OCI-LY7 (cell line): ENCODE data around the gene GRID2. TPM values are rescaled to one million over a fixed set of nuclear protein-coding genes. Genes with fewer than 3 reads are reported as not detected.

Source experiments
- BruUV-seq: library from RNA; stranded (reverse); fragments of 400-500 nt; replicated peaks from 2 replicates; lab custom pipeline; 2021; lab: Mats Ljungman, UMichigan
- CTCF ChIA-PET: fragments of 300-600 bp; sonication (Branson Sonifier 250); formaldehyde crosslinking; loops from one replicate; lab custom pipeline; 2022; ENCODE audit warnings: antibody characterized with exemption; ENCODE audit not compliant: unreplicated experiment; lab: Charles Lee
- POLR2A ChIA-PET: fragments of 300-600 bp; sonication (Branson Sonifier 250); formaldehyde crosslinking; loops from one replicate; lab custom pipeline; 2022; ENCODE audit warnings: antibody characterized with exemption; lab: Charles Lee
- DNase-seq: peaks from one replicate; pipeline ENCODE4 v3.0.0-alpha.2; 2015; ENCODE audit warnings: low spot score
- H2AFZ ChIP-seq: fragments of 200-600 bp; sonication (generic), shearing (Covaris generic); 2 replicates; pipeline ENCODE4 v1.6.1; 2014; ENCODE audit warnings: mild to moderate bottlenecking, antibody characterized with exemption, low read length, moderate library complexity
- H3K27ac ChIP-seq: fragments of 200-600 bp; sonication (generic); 2 replicates; pipeline ENCODE4 v1.5.1; 2014; ENCODE audit warnings: mixed run types, low read depth, mild to moderate bottlenecking, moderate library complexity, low read length, inconsistent platforms; ENCODE audit not compliant: poor library complexity, severe bottlenecking
- H3K36me3 ChIP-seq: fragments of 200-600 bp; sonication (generic); 2 replicates; pipeline ENCODE4 v1.6.1; 2014; ENCODE audit warnings: mild to moderate bottlenecking, antibody characterized with exemption, low read length, moderate library complexity, mixed read lengths; ENCODE audit not compliant: insufficient read depth
- H3K4me1 ChIP-seq: fragments of 200-600 bp; sonication (generic); 2 replicates; pipeline ENCODE4 v1.5.1; 2014; ENCODE audit warnings: mild to moderate bottlenecking, low read length; ENCODE audit not compliant: insufficient read depth, poor library complexity, severe bottlenecking
- H3K4me2 ChIP-seq: fragments of 200-600 bp; sonication (generic); 2 replicates; pipeline ENCODE4 v1.6.1; 2014; ENCODE audit warnings: mild to moderate bottlenecking, low read length
- H3K4me3 ChIP-seq: fragments of 200-600 bp; sonication (generic); 2 replicates; pipeline ENCODE4 v1.5.1; 2014; ENCODE audit warnings: mild to moderate bottlenecking, low read depth, low read length; ENCODE audit not compliant: poor library complexity, severe bottlenecking
- H3K79me2 ChIP-seq: fragments of 200-600 bp; sonication (generic); 2 replicates; pipeline ENCODE4 v1.6.1; 2016; ENCODE audit warnings: low read depth, mild to moderate bottlenecking, low read length, moderate library complexity, mixed read lengths; ENCODE audit not compliant: insufficient read depth
- H3K9me2 ChIP-seq: fragments of 200-600 bp; sonication (generic); 2 replicates; pipeline ENCODE4 v1.6.1; 2016; ENCODE audit warnings: mild to moderate bottlenecking, low read length, mixed read lengths; ENCODE audit not compliant: insufficient read depth
- H3K9me3 ChIP-seq: fragments of 200-600 bp; sonication (generic); 2 replicates; pipeline ENCODE4 v1.6.1; 2014; ENCODE audit warnings: mild to moderate bottlenecking, mixed run types, low read length, mixed read lengths
- H4K20me1 ChIP-seq: fragments of 200-600 bp; sonication (generic); 2 replicates; pipeline ENCODE4 v1.6.1; 2014; ENCODE audit warnings: mild to moderate bottlenecking, antibody characterized with exemption, low read length, moderate library complexity, mixed read lengths; ENCODE audit not compliant: insufficient read depth
- CTCF ChIP-seq: fragments of 200-600 bp; sonication (generic); conservative IDR thresholded peaks from 2 replicates; pipeline ENCODE4 v1.5.1; 2014; ENCODE audit warnings: mild to moderate bottlenecking, antibody characterized with exemption, low read length, moderate library complexity, mixed read lengths
- EZH2phosphoT487 ChIP-seq: fragments of 200-600 bp; sonication (generic); IDR thresholded peaks from 2 replicates; pipeline ENCODE4 v1.6.1; 2018; ENCODE audit warnings: low read depth, borderline replicate concordance, mild to moderate bottlenecking, mixed run types, antibody characterized with exemption, low read length, moderate library complexity, mixed read lengths
- intact Hi-C: fragments of 100-400 bp; cut with micrococcal nuclease; formaldehyde crosslinking; loops from one replicate; pipeline ENCODE4 v1.10.0; 2022; ENCODE audit not compliant: unreplicated experiment
- total RNA-seq, 2 experiments: library from RNA; depleted of rRNA in 1 of 2; stranded (reverse); fragments of >200 nt in 1 of 2; shearing (Covaris generic) in 1 of 2; gene quantifications; 2 replicates each; pipeline ENCODE4 v1.2.3, GENCODE V29; 2014 to 2022

The GRID2 gene
- total RNA-seq, 2 experiments from 2014 or later: not detected

- Histone ChIP-seq H4K20me1 (no peaks in the 10 kb centered on the region), H3K4me2 (no peak overlapping the region), H2AFZ (no peak overlapping the region), H3K9me2 (no peaks in the 10 kb centered on the region), H3K79me2 (no peaks in the 10 kb centered on the region), H3K4me1 (no peaks in the 10 kb centered on the region), H3K9me3 (no peaks in the 10 kb centered on the region), H3K27ac (no peak overlapping the region), H3K36me3 (no peaks in the 10 kb centered on the region), H3K4me3 (no peak overlapping the region)
- CTCF ChIA-PET: no interaction called here
- DNase-seq: no peak
- POLR2A ChIA-PET: no interaction called here
- no TSS peak for BruUV-seq
- intact Hi-C loops: no loop called here
- TF ChIP-seq CTCF (no peak), EZH2phosphoT487 (no peak)
These were observed 959.4 kb downstream of the GRID2 start for GRCh38 chr4:93263166-93263565.

- Histone ChIP-seq H3K4me3 (no peak overlapping the region), H3K9me2 (no peaks in the 10 kb centered on the region), H3K36me3 (no peaks in the 10 kb centered on the region), H4K20me1 (no peaks in the 10 kb centered on the region), H3K9me3 (no peaks in the 10 kb centered on the region), H3K79me2 (no peaks in the 10 kb centered on the region), H2AFZ (no peak overlapping the region), H3K27ac (no peak overlapping the region), H3K4me2 (no peak overlapping the region), H3K4me1 (no peaks in the 10 kb centered on the region)
- no TSS peak for BruUV-seq
- TF ChIP-seq EZH2phosphoT487 (no peak), CTCF (no peak)
- intact Hi-C loops: no loop called here
- POLR2A ChIA-PET: no interaction called here
- CTCF ChIA-PET: no interaction called here
- DNase-seq: no peak
These were observed 964.0 kb downstream of the GRID2 start for GRCh38 chr4:93267747-93268146.

GRCh38 chr4:93285346-93285745, 981.6 kb downstream of the GRID2 start:
- no TSS peak for BruUV-seq
- H3K9me3 ChIP-seq: no peaks in the 10 kb centered on the region
- ChIA-PET CTCF (no interaction called here), POLR2A (no interaction called here)
- DNase-seq: no peak
- no peaks in the 10 kb centered on the region for H3K79me2 ChIP-seq
- intact Hi-C loops: no loop called here
- no peaks in the 10 kb centered on the region for H3K36me3 ChIP-seq
- no peak overlapping the region for H2AFZ ChIP-seq
- H3K4me1 ChIP-seq: no peaks in the 10 kb centered on the region
- no peak overlapping the region for H3K27ac ChIP-seq
- H4K20me1 ChIP-seq: no peaks in the 10 kb centered on the region
- no peak for TF ChIP-seq CTCF
- no peak for TF ChIP-seq EZH2phosphoT487
- H3K4me2 ChIP-seq: no peak overlapping the region
- no peaks in the 10 kb centered on the region for H3K9me2 ChIP-seq
- no peak overlapping the region for H3K4me3 ChIP-seq
